ENCODE measurements around the gene PAX5. TPM values are rescaled to one million over a fixed set of nuclear protein-coding genes. Genes with fewer than 3 reads are reported as not detected.

Gene PAX5
- total RNA-seq, 2 donors from 2014 or later = 0.52 TPM; not detected in 1

DNA sequence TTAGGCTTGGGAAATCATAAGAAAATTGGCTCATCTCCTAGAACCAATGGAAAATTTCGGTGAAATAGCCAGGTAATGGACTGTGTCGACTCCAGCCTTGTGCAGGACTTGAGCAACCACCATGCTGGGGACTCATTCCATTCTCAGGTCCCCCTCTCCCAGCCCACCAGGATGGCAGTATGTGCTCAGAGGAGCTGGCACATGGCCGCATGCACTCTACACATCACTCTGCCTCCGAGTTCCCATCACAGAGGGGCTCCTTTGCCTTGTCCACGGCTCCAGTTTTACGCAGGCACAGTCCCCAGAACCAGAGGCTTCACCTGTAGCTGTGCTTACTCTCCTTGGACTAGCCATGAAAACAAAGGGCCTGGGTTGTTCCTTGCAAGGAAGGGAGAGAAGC, 149.3 kb downstream of the PAX5 start:
- 62 to 67% methylated on average over 6 of the region's 6 CpGs for WGBS, 2 donors
- DNase-seq = no peak
- Histone ChIP-seq H3K9me3 (no peaks in the 10 kb centered on the region), H3K27me3 (no peaks in the 10 kb centered on the region), H3K36me3 (replicated peaks in 1 of 2; ENCODE audit: insufficient read depth in 1 of 2, low read depth in 2 of 2) (no peaks in the 10 kb centered on the region), H3K4me1 (no peaks in the 10 kb centered on the region), H3K27ac (no peak overlapping the region), H3K4me3 (no peak overlapping the region)
- ATAC-seq = no peak
- intact Hi-C loops (cut with DNase I) = no loop called here
- TF ChIP-seq, protein P1, sequence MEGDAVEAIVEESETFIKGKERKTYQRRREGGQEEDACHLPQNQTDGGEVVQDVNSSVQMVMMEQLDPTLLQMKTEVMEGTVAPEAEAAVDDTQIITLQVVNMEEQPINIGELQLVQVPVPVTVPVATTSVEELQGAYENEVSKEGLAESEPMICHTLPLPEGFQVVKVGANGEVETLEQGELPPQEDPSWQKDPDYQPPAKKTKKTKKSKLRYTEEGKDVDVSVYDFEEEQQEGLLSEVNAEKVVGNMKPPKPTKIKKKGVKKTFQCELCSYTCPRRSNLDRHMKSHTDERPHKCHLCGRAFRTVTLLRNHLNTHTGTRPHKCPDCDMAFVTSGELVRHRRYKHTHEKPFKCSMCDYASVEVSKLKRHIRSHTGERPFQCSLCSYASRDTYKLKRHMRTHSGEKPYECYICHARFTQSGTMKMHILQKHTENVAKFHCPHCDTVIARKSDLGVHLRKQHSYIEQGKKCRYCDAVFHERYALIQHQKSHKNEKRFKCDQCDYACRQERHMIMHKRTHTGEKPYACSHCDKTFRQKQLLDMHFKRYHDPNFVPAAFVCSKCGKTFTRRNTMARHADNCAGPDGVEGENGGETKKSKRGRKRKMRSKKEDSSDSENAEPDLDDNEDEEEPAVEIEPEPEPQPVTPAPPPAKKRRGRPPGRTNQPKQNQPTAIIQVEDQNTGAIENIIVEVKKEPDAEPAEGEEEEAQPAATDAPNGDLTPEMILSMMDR (IDR thresholded peaks at IDR 0.05) = no peak
- TF ChIP-seq POLR2A (IDR thresholded peaks at IDR 0.05) = no peak

DNA sequence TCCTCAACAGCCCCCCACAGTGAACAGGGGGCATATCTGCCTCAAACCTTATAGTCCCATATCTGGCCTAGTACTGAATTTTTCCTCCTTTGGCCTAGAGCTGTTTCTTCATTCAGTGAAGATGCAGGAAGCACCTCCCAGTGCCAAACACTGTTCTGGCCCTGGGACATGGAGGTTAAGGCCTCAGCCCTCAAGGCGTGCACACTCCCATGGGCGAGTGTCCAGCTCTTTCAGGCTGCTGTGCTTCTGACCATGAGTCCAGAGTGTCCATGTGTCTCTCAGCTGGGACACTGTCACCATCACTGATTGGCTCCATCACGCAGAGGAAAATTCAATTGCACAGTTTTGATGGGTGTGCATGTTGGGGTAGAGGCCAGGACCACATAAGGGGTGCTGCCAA, 151.5 kb downstream of the PAX5 start:
- 44 to 60% methylated on average over 2 to 3 of the region's 3 CpGs for WGBS, 2 donors
- DNase-seq (no peak), ATAC-seq (no peak)
- TF ChIP-seq POLR2A (IDR thresholded peaks at IDR 0.05) = no peak
- TF ChIP-seq, protein P1 (IDR thresholded peaks at IDR 0.05) = no peak
- Histone ChIP-seq H3K27me3 (no peaks in the 10 kb centered on the region), H3K4me1 (no peaks in the 10 kb centered on the region), H3K9me3 (no peaks in the 10 kb centered on the region), H3K4me3 (no peak overlapping the region), H3K36me3 (replicated peaks in 1 of 2; ENCODE audit: insufficient read depth in 1 of 2, low read depth in 2 of 2) (no peaks in the 10 kb centered on the region), H3K27ac (no peak overlapping the region)
- intact Hi-C loops (cut with DNase I) = no loop called here

DNA sequence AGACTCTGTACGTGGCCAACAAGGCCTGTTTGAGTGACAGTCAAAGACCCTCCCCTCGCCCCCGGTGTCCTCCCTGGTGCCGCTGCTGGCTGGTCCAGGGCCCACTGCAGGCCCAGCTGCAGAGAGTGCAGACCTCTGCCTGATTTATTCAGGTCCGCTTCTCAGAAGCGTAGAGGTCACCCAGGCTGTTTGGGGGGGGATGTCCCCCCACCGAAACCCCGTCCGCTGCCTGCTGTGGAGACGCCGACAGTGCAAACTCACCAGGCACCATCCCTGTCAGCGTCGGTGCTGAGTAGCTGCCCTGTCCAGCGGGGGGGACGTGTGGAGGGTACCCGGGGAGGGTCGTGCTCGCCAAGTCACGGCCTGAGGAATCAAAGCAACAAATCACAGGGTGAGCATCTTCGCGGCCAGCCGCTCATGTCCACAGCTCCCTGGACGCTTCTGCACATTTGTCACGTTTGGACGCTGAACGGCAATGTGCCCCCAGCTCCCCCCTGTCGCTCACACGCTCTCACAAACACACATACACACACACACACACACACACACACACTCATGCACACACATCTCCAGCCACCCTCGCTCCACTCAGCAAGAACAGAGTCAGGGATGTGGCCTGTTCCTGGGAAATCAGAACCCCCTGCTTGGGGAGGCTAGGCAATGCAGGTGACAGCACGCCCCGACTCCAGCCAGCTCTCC, 152.2 kb downstream of the PAX5 start:
- DNase-seq (no peak), ATAC-seq (no peak)
- Histone ChIP-seq H3K36me3 (replicated peaks in 1 of 2; ENCODE audit: insufficient read depth in 1 of 2, low read depth in 2 of 2) (no peaks in the 10 kb centered on the region), H3K9me3 (no peaks in the 10 kb centered on the region), H3K4me3 (no peak overlapping the region), H3K27ac (no peak overlapping the region), H3K4me1 (no peaks in the 10 kb centered on the region), H3K27me3 (no peaks in the 10 kb centered on the region)
- TF ChIP-seq, protein P1 (IDR thresholded peaks at IDR 0.05) = no peak
- TF ChIP-seq POLR2A (IDR thresholded peaks at IDR 0.05) = no peak
- 68 to 73% methylated on average over 21 to 31 of the region's 31 CpGs for WGBS, 2 donors
- intact Hi-C loops (cut with DNase I) = no loop called here

DNA sequence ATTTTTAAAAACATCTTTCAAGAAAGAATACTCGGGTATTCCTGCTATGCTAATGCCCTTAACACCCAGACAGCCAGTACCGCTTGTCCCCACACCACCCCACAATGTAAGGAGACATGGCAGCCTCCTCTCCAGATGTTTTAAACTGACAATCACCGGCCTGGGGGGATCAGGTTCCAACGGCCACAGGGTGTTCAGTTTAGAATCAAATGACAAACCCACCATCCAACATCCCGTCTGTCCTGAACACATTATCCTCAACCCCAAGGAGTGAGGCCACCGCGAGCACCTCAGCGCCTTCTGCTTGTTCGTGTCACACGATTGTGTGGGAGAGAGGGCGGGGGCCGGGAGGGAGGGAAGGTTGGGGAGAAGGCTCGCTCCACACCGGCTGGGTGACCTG, 152.8 kb downstream of the PAX5 start:
- TF ChIP-seq, protein P1 (IDR thresholded peaks at IDR 0.05) = no peak
- no peak for TF ChIP-seq POLR2A (IDR thresholded peaks at IDR 0.05)
- no peak for ATAC-seq
- intact Hi-C loops (cut with DNase I) = no loop called here
- no peak overlapping the region for H3K4me3 ChIP-seq
- WGBS, 2 donors = 67 to 79% methylated on average over 13 to 14 of the region's 14 CpGs
- no peaks in the 10 kb centered on the region for H3K36me3 ChIP-seq (replicated peaks in 1 of 2; ENCODE audit: insufficient read depth in 1 of 2, low read depth in 2 of 2)
- H3K4me1 ChIP-seq = no peaks in the 10 kb centered on the region
- H3K9me3 ChIP-seq = no peaks in the 10 kb centered on the region
- DNase-seq = no peak
- H3K27ac ChIP-seq = no peak overlapping the region
- no peaks in the 10 kb centered on the region for H3K27me3 ChIP-seq

DNA sequence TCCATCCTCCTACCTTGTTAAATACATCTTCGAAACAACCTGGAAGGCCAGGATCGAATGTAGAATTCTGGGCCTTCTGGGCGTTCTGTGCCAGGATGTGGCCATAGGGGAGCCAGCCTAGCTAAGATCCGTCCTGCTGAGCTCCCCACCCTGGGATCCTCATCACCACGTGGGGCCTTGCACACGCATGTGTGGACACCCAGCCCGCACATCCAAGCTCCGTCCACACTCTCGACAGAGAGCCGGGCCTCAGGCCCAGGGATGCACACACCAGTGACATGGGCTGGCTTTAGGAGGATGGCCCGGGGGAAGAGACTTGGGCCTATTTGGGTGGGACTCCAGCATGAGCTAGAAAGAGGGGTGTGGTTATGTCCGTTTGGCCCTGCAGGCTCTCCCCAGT, 154.0 kb downstream of the PAX5 start:
- no peaks in the 10 kb centered on the region for H3K4me1 ChIP-seq
- intact Hi-C loops (cut with DNase I) = no loop called here
- H3K27ac ChIP-seq = no peak overlapping the region
- no peaks in the 10 kb centered on the region for H3K36me3 ChIP-seq (replicated peaks in 1 of 2; ENCODE audit: insufficient read depth in 1 of 2, low read depth in 2 of 2)
- H3K27me3 ChIP-seq = no peaks in the 10 kb centered on the region
- WGBS, 2 donors = 79 to 85% methylated on average over 6 to 10 of the region's 12 CpGs
- no peak overlapping the region for H3K4me3 ChIP-seq
- TF ChIP-seq, protein P1 (IDR thresholded peaks at IDR 0.05) = no peak
- TF ChIP-seq POLR2A (IDR thresholded peaks at IDR 0.05) = no peak
- no peaks in the 10 kb centered on the region for H3K9me3 ChIP-seq
- ATAC-seq (no peak), DNase-seq (no peak)
